Esophagus squamous epithelium (tissue), 4 donors: Measurements from ENCODE around the gene CCL1.

Source experiments
- CTCF ChIP-seq, 6 experiments: fragments of 450-650 bp in 4 of 6; fragments of 200-600 bp in 2 of 6; sonication (generic) in 2 of 6; IDR thresholded peaks; one replicate each; pipeline ENCODE4 v1.5.1; 2016 to 2019; ENCODE audit warnings: antibody characterized with exemption in 6 of 6, mild to moderate bottlenecking in 4 of 6, moderate library complexity in 4 of 6
- POLR2A ChIP-seq, 4 donors: fragments of 450-650 bp; IDR thresholded peaks; one replicate each; pipeline ENCODE4 v1.6.1; 2017; ENCODE audit warnings: antibody characterized with exemption in 4 of 4, mild to moderate bottlenecking in 4 of 4, moderate library complexity in 3 of 4

DNA sequence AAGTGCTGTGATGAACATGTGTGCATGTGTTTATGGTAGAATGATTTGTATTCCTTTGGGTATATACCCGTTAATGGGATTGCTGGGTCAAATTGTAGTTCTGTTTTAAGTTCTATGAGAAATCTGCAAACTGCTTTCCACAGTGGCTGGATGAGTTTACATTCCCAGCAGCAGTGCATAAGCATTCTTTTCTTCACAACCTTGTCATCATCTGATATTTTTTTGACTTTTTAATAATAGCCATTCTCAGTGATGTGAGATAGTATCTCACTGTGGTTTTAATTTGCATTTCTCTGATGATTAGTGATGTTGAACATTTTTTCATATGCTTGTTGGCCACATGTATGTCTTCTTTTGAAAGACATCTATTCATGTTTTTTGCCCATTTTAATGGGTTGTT, 25.3 kb downstream of the CCL1 start:
- no peak for TF ChIP-seq CTCF (IDR thresholded peaks at IDR 0.05)
- no peak for TF ChIP-seq POLR2A (IDR thresholded peaks at IDR 0.05)
